ENCODE results near the gene DLL3.

DNA sequence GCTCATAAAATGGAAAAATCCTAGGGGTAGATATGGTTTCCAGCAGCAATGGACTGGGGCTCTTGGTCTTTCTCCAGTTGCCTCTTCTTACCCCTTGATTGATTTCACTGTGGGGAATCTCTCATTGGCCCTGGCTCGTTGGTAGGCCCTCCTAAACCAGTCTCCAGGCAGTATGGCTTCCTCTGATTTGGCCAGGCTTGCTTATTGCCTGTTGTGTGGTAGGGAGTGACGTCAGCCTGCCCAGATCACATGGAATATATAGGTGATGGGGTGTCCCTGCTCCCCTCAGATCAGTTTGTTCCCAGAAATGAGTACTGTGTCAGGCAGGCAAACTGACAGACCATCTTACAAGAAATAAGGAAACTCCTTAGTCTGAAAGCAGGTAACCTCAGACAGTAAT, 10.5 kb downstream of the DLL3 start:
- TF ChIP-seq EZH2 (IDR thresholded peaks at IDR 0.05; ENCODE audit: insufficient read depth, poor library complexity, severe bottlenecking): no peak
- no peak for TF ChIP-seq EZH2phosphoT487 (IDR thresholded peaks at IDR 0.05; ENCODE audit: insufficient read depth, low read depth)
